Vagina (tissue), 2 donors: Measurements from ENCODE around the gene PAX9. TPM values are rescaled to one million over a fixed set of nuclear protein-coding genes. Genes with fewer than 3 reads are reported as not detected.

ENCODE experiments used
- DNase-seq, 2 donors: peaks; one replicate each; pipeline ENCODE4 v3.0.0-alpha.2; 2017; ENCODE audit errors: extremely low spot score in 2 of 2
- H3K27ac ChIP-seq: fragments of 200-600 bp; sonication (generic); one replicate; pipeline ENCODE4 v1.5.1; 2019
- H3K27me3 ChIP-seq: fragments of 200-600 bp; sonication (generic); one replicate; pipeline ENCODE4 v1.5.1; 2019
- H3K36me3 ChIP-seq, 2 donors: fragments of 200-600 bp; sonication (generic); one replicate each; pipeline ENCODE4 v1.5.1; 2017 to 2019
- H3K4me1 ChIP-seq: fragments of 200-600 bp; sonication (generic); one replicate; pipeline ENCODE4 v1.5.1; 2019
- H3K4me3 ChIP-seq, 2 donors: fragments of 200-600 bp; sonication (generic); 1 replicate in 1 of 2; 2 replicates in 1 of 2; pipeline ENCODE4 v1.5.1; 2016 to 2019
- H3K9me3 ChIP-seq: fragments of 200-600 bp; sonication (generic); one replicate; pipeline ENCODE4 v1.5.1; 2019
- POLR2A ChIP-seq, 2 donors: fragments of 450-650 bp; IDR thresholded peaks; one replicate each; pipeline ENCODE4 v1.6.1; 2017; ENCODE audit warnings: antibody characterized with exemption in 2 of 2, mild to moderate bottlenecking in 2 of 2, moderate library complexity in 2 of 2
- POLR2AphosphoS5 ChIP-seq, 2 donors: sonication (generic); formaldehyde crosslinking; IDR thresholded peaks; one replicate each; pipeline ENCODE4 v1.9.0; 2017; ENCODE audit warnings: antibody characterized with exemption in 2 of 2, mild to moderate bottlenecking in 2 of 2, low read depth in 1 of 2; ENCODE audit not compliant: insufficient read depth in 1 of 2
- intact Hi-C: fragments of 100-400 bp; cut with DNase I; formaldehyde crosslinking; loops from one replicate; pipeline ENCODE4 v1.15.1; 2023
- total RNA-seq: library from RNA; depleted of rRNA; stranded (reverse); fragments of >200 nt; gene quantifications from one replicate; pipeline ENCODE4 v1.2.3, GENCODE V29; 2016
- TF ChIP-seq, protein P1 (sequence below), 3 experiments: fragments of 450-650 bp in 2 of 3; fragments of 200-600 bp in 1 of 3; sonication (generic) in 1 of 3; IDR thresholded peaks; one replicate each; pipeline ENCODE4 v1.5.1; 2017 to 2019; ENCODE audit warnings: antibody characterized with exemption in 3 of 3, mild to moderate bottlenecking in 2 of 3, moderate library complexity in 2 of 3

The PAX9 gene
- total RNA-seq, 1 donor from 2014 or later, result 1.5 TPM

DNA sequence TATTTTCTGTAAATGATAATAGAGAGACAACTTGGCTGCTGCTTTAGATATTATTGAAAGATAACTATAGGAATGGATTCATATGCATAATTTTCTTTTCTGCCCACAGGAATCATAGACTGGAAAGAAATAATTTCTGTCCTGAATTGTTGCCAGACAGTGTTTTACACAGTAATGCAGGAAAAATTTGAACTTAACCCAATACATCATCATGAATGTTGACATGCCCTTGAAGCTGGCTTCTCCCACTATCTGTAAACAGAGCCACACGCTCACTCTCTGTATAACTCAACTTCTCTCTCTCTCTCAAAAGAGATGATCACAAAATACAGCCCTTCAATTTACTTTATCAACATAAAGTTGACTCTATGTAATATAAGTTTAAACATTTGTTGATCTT, 56.6 kb downstream of the PAX9 start:
- TF ChIP-seq POLR2AphosphoS5 (IDR thresholded peaks at IDR 0.05; ENCODE audit: insufficient read depth in 1 of 2, low read depth in 1 of 2), result no peak
- TF ChIP-seq, protein P1, sequence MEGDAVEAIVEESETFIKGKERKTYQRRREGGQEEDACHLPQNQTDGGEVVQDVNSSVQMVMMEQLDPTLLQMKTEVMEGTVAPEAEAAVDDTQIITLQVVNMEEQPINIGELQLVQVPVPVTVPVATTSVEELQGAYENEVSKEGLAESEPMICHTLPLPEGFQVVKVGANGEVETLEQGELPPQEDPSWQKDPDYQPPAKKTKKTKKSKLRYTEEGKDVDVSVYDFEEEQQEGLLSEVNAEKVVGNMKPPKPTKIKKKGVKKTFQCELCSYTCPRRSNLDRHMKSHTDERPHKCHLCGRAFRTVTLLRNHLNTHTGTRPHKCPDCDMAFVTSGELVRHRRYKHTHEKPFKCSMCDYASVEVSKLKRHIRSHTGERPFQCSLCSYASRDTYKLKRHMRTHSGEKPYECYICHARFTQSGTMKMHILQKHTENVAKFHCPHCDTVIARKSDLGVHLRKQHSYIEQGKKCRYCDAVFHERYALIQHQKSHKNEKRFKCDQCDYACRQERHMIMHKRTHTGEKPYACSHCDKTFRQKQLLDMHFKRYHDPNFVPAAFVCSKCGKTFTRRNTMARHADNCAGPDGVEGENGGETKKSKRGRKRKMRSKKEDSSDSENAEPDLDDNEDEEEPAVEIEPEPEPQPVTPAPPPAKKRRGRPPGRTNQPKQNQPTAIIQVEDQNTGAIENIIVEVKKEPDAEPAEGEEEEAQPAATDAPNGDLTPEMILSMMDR (IDR thresholded peaks at IDR 0.05), result no peak
- no peak for TF ChIP-seq POLR2A (IDR thresholded peaks at IDR 0.05)
- intact Hi-C loops, result no loop called here
- no peaks in the 10 kb centered on the region for H3K4me1 ChIP-seq
- no peaks in the 10 kb centered on the region for H3K9me3 ChIP-seq
- no peak overlapping the region for H3K27ac ChIP-seq
- H3K4me3 ChIP-seq, result no peak overlapping the region
- no peak for DNase-seq
- no peaks in the 10 kb centered on the region for H3K27me3 ChIP-seq
- H3K36me3 ChIP-seq, result no peaks in the 10 kb centered on the region

- Histone ChIP-seq H3K27ac (no peak overlapping the region), H3K36me3 (no peaks in the 10 kb centered on the region), H3K27me3 (no peaks in the 10 kb centered on the region), H3K9me3 (no peaks in the 10 kb centered on the region), H3K4me1 (no peaks in the 10 kb centered on the region), H3K4me3 (no peak overlapping the region)
- intact Hi-C loops, result no loop called here
- TF ChIP-seq, protein P1 (IDR thresholded peaks at IDR 0.05), result no peak
- TF ChIP-seq POLR2AphosphoS5 (IDR thresholded peaks at IDR 0.05; ENCODE audit: insufficient read depth in 1 of 2, low read depth in 1 of 2), result no peak
- no peak for DNase-seq
Measured at GRCh38 chr14:36719823-36720222, 58.2 kb downstream of the PAX9 start.

DNA sequence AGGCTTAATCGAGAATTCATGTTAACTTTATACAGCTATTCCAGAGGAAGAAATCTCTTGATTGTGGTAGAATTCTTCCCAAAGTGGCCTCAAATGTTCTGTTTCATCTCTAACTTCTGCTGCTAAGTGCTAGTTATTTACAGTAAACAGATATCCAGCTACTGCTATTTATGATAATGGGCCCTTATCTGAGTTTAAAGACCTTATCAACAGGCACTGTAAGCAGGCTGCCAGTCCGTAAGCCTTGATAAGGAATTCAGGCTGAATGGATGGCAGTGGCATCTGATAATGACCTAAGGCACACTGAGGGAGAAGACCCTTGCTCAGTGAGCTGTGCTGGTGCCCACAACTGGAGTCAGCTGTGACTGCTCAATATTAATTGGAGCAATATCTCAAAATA, 59.0 kb downstream of the PAX9 start:
- DNase-seq, result no peak

DNA sequence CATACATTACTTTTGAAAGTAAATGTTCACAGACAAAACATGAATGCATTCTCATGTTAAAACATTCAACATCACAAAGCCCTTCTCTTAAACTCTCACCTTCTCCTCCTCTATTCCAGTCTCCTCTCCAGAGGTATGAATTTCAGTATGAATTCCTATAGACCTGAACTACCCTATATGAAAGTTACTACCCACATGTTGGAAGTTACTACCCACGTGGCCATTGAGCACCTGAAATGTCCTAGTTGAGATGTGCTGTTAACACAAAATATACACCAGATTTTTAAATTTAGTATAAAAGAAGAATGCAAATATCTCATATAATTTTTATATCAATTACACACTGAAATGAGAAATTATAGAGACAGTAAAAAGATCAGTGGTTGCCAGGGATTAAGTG, 60.2 kb downstream of the PAX9 start:
- TF ChIP-seq POLR2A (IDR thresholded peaks at IDR 0.05), result no peak
- TF ChIP-seq POLR2AphosphoS5 (IDR thresholded peaks at IDR 0.05; ENCODE audit: insufficient read depth in 1 of 2, low read depth in 1 of 2), result no peak
- TF ChIP-seq, protein P1 (IDR thresholded peaks at IDR 0.05), result no peak
- Histone ChIP-seq H3K4me1 (no peaks in the 10 kb centered on the region), H3K9me3 (no peaks in the 10 kb centered on the region), H3K27me3 (no peaks in the 10 kb centered on the region), H3K36me3 (no peaks in the 10 kb centered on the region), H3K4me3 (no peak overlapping the region), H3K27ac (no peak overlapping the region)
- DNase-seq, result no peak
- intact Hi-C loops, result no loop called here

More for the DNA sequence above, 59.0 kb downstream of the PAX9 start:
- no peak overlapping the region for H3K27ac ChIP-seq
- H3K9me3 ChIP-seq, result no peaks in the 10 kb centered on the region
- no peaks in the 10 kb centered on the region for H3K27me3 ChIP-seq
- intact Hi-C loops, result no loop called here
- H3K36me3 ChIP-seq, result no peaks in the 10 kb centered on the region
- H3K4me3 ChIP-seq, result no peak overlapping the region
- no peaks in the 10 kb centered on the region for H3K4me1 ChIP-seq
- TF ChIP-seq POLR2AphosphoS5 (IDR thresholded peaks at IDR 0.05; ENCODE audit: insufficient read depth in 1 of 2, low read depth in 1 of 2) (no peak), POLR2A (IDR thresholded peaks at IDR 0.05) (no peak)
- TF ChIP-seq, protein P1 (IDR thresholded peaks at IDR 0.05), result no peak

GRCh38 chr14:36723530-36723929, 61.9 kb downstream of the PAX9 start:
- H3K27ac ChIP-seq, result no peak overlapping the region
- no peak for DNase-seq
- H3K36me3 ChIP-seq, result no peaks in the 10 kb centered on the region
- H3K4me3 ChIP-seq, result no peak overlapping the region
- no peaks in the 10 kb centered on the region for H3K4me1 ChIP-seq
- intact Hi-C loops, result no loop called here
- TF ChIP-seq POLR2AphosphoS5 (IDR thresholded peaks at IDR 0.05; ENCODE audit: insufficient read depth in 1 of 2, low read depth in 1 of 2), result no peak
- TF ChIP-seq POLR2A (IDR thresholded peaks at IDR 0.05), result no peak
- TF ChIP-seq, protein P1 (IDR thresholded peaks at IDR 0.05), result no peak
- no peaks in the 10 kb centered on the region for H3K9me3 ChIP-seq
- H3K27me3 ChIP-seq, result no peaks in the 10 kb centered on the region
